Measurements from ENCODE around the gene NCR1.
"Not testable (repeated sequence)": the region's sequence is repeated elsewhere in the genome, so short reads cannot be mapped to it uniquely, and the experiment has no call there.

The NCR1 gene, protein sequence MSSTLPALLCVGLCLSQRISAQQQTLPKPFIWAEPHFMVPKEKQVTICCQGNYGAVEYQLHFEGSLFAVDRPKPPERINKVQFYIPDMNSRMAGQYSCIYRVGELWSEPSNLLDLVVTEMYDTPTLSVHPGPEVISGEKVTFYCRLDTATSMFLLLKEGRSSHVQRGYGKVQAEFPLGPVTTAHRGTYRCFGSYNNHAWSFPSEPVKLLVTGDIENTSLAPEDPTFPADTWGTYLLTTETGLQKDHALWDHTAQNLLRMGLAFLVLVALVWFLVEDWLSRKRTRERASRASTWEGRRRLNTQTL

DNA sequence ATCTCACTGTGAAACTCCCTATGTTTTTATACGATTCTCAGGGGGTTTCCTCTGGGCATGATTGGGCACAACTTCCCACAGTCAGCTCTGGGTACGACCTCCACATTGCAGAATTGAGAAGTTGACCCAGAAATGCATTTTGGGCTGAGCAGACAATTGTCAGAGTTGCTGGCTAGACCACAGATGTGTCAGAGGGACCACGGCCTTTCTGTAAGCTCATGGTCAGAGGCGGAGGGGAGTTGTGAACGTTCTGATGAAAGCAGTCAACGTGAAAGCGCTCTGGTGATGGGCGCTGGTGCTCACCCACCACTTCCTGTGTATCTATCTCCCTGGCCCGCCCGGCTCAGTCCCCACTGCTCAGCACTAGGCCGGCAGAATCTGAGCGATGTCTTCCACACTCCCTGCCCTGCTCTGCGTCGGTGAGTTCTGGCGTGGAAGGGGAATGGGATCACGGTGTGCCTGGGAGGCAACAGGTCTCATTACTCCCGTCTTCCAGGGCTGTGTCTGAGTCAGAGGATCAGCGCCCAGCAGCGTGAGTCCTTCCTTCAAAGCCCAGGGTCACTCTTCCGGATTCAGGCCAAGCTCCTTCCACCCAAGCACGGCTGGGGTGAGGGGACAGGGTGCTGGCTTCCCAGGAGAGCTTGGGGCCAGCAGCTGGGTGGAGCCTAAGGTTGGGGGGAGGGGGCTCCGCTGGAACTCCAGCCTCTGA, at the start of gene NCR1:
Gene NCR1, plus strand, starts transcription at position 346 of the 709 bp plus-strand sequence. Its CDS starts 40 bp downstream, at position 386.
- DNase-seq (ENCODE audit: low spot score), result no peak

DNA sequence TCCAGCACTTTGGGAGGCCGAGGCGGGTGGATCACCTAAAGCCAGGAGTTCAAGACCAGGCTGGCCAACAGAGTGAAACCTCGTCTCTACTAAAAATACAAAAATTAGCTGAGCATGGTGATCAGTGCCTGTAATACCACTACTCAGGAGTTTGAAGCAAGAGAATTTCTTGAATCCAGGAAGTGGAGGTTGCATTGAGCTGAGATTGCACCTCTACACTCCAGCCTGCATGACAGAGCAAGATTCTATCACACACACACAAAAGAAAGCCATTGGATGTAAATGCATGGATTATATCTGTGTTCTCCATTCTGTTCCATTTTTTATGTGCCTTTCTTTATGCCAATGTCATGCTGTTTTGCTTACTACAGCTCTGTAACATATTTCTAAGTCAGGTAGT, 47.5 kb upstream of the NCR1 start:
- not testable (repeated sequence) for DNase-seq (ENCODE audit: low spot score)

DNA sequence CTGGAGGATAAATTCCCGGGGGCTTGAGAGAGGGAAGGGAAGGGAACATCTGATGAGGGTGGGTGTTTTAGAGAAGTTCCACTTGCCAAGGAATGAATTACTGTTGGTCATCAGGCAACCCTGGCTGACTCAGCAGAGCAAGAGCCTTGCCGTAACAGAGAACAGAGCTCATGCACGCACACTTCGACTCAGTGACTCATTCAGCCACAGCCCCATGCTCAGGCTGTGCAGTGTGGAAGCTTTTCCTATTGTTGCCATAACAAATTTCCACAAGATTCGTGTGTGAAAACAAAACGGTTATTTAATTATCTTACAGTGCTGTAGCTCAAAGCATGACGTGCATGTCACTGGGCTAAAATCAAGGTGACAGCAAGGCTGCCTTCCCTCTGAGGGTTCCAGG, 46.5 kb upstream of the NCR1 start:
- not testable (repeated sequence) for DNase-seq (ENCODE audit: low spot score)

DNA sequence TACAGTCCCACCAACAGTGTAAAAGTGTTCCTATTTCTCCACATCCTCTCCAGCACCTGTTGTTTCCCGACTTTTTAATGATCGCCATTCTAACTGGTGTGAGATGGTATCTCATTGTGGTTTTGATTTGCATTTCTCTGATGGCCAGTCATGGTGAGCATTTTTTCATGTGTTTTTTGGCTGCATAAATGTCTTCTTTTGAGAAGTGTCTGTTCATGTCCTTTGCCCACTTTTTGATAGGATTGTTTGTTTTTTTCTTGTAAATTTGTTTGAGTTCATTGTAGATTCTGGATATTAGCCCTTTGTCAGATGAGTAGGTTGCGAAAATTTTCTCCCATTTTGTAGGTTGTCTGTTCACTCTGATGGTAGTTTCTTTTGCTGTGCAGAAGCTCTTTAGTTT, 42.5 kb upstream of the NCR1 start:
- not testable (repeated sequence) for DNase-seq (ENCODE audit: low spot score)

DNA sequence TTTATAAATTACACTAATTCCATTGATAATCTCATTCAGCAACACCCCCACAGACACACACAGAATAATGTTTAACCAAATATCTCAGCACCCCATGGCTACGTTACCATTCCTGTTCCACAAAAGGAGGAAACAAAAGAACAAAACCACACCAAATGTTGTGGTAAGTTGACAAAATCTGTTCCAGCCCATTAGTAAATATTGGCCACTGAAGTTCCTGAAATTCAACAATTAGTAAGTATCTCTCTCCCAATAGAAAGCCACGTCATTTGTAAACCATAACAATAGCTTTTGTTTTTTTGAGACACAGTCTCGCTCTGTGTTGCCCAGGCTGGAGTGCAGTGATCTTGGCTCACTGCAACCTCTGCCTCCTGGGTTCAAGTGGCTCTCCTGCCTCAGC, 34.3 kb upstream of the NCR1 start:
- DNase-seq (ENCODE audit: low spot score), result no peak

DNA sequence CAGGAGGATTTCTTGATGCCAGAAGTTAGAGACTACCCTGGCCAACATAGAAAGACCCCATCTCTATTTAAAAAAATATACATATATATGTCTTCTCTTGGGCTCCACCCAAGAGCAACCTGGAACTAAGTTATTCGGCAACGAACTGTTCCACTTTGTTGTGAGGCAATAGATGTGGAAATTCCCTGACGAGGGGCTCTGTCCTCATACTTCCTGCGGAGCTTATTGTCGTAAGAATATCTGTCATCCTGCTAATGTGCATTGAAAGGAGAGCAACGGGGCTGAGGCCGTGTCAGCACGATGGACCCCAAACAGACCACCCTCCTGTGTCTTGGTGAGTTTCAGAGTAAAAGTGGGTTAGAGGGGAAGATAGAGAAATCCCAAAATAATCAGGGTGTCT, 32.0 kb upstream of the NCR1 start, which contains the start of gene FCAR:
Gene FCAR, plus strand, starts transcription at position 246 of the 400 bp plus-strand sequence. Its CDS starts 55 bp downstream, at position 301.
- no peak for DNase-seq (ENCODE audit: low spot score)

DNA sequence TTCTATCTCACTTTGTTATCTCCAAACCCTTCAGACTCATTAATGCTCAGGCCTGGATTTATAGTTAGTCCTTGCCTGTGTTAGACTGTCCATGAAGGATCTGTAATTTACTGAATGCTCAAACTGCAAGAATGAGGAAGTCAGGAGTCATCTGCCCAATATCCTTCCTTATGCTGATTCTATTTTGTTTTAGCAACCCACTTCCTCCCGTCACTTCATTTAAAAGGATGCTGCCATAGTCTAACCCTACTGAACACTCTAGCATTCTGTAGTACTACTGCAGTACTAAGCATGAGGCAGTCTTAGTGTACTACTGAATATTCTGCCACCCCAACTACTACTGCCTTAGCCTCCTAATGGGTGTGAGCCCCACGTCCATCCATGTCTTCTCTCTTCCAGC, 30.4 kb upstream of the NCR1 start:
- DNase-seq (ENCODE audit: low spot score), result peak; percentile 10

DNA sequence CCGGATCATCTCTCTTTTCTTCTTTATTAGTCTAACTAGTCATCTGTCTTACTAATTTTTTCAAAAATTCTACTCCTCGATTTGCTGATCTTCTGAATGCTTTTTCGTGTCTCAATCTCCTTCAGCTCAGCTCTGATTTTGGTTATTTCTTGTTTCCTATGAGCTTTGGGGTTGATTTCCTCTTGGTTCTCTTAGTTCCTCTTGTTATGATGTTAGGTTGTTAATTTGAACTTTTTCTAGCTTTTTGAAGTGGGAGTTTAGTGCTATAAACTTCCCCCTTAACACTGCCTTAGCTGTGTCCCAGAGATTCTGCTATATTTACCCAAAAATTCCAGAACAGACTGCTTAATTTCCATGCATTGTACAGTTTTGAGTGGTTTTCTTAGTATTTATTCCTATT, 28.5 kb upstream of the NCR1 start:
- DNase-seq (ENCODE audit: low spot score), result no peak

DNA sequence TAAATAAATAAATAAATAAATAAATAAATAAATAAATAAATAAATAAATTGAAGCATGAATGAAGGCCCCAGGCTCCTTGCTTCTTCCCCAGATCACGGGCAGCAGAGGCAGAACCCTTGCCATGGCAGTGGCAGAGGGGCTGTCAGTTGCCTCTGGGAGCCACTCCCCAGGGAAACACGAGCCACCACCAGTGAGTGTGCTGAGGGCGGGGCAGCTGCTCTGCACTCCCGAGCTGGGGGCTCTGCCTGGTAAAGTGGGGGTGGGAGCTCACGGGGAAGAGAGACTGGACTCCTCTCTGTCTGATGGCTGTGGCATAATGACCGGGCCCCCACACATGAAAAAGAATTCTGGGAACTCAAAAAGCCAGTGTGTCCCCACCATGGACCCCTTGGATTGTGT, 24.1 kb upstream of the NCR1 start:
- DNase-seq (ENCODE audit: low spot score), result no peak

DNA sequence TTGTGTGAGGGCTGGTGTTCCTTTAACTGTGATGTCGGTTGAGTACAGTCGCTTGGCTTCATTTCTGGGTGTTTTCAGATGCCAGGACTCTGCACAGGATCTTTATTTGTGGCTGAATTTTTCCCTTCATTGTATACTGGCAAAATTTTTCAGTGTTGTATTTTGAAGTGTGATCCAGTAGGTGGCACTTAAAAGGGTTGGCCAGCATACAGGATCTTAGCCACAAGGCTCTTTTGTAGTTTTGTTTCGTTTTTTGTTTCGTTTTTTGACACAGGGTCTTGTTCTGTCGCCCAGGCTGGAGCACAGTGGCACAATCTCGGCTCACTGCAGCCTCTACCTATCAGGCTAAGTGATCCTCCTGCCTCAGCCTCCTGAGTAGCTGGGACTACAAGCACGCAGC, 23.2 kb upstream of the NCR1 start:
- DNase-seq (ENCODE audit: low spot score), result no peak

DNA sequence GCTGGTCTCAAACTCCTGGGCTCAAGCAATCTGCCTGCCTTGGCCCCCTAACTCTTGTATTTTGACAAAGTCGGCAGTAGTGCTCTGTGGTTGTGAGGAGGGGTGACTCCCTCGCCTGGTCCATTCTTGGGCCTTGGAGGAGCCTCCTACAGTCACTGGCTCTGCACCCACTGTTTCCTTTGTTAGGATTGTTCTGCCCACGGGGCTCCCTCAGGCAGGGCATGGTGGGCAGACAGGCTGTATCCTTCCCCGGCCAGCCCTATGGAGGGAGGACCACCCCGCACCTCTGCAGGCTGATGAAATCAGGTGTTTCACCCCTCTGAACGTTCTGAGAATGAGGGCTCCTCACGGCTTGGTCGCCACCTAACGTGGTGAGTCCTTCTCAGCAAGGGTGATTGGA, 22.7 kb upstream of the NCR1 start:
- no peak for DNase-seq (ENCODE audit: low spot score)

DNA sequence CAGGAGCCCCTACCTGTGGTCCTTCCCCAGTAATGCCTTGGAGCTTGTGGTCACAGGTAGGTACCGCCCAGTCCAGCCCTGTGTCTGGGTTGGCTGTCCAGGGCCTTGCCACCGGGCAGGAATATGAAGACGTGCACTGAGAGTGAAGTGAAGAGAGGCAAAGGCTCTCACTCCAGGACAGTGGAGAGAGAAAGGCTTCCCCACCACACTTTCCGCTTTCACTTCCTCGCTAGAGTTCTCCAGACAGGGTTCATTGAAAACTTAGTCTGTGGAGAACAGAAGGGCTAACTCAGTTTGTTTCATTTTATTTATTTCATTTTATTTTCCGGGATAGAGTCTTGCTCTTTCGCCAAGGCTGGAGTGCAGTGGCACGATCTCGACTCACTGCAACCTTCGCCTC, 17.7 kb upstream of the NCR1 start:
- no peak for DNase-seq (ENCODE audit: low spot score)

DNA sequence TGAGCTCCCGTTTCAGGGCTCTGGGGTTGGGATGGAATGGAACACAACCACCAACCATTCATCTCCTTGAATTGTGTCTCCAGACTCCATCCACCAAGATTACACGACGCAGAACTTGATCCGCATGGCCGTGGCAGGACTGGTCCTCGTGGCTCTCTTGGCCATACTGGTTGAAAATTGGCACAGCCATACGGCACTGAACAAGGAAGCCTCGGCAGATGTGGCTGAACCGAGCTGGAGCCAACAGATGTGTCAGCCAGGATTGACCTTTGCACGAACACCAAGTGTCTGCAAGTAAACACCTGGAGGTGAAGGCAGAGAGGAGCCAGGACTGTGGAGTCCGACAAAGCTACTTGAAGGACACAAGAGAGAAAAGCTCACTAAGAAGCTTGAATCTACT, 16.4 kb upstream of the NCR1 start:
- DNase-seq (ENCODE audit: low spot score), result no peak

DNA sequence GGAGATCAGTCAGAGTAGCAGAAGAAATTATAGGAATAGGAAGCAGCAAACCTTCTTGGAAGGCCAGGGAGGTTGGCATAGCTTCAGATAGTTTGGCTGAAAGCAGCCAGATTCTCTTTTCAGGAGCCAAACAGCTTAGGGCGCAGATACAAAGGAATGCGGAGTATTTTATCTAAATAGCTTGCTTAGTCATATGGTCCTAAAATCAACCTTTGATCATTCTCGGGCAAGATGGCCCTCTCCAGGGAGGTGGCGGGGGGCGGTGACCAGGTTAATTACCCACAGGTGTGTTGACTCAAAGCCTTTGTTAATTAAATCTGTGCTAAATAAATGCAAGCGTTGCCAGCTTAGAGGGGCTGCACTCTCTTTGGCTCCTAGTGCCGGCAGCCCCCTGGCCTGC, 12.5 kb upstream of the NCR1 start:
- no peak for DNase-seq (ENCODE audit: low spot score)

DNA sequence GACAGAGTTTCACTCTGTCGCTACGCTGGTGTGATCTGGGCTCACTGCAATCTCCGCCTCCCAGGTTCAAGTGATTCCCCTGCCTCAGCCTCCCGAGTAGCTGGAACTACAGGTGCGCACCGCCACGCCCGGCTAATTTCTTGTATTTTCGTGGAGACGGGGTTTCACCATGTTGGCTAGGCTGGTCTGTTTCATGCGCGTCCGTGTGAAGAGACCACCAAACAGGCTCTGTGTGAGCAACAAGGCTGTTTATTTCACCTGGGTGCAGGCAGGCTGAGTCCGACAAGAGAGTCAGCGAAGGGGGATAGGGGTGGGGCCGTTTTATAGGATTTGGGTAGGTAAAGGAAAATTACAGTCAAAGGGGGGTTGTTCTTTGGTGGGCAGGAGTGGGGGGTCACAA, 11.8 kb upstream of the NCR1 start:
- DNase-seq (ENCODE audit: low spot score), result not testable (repeated sequence)

DNA sequence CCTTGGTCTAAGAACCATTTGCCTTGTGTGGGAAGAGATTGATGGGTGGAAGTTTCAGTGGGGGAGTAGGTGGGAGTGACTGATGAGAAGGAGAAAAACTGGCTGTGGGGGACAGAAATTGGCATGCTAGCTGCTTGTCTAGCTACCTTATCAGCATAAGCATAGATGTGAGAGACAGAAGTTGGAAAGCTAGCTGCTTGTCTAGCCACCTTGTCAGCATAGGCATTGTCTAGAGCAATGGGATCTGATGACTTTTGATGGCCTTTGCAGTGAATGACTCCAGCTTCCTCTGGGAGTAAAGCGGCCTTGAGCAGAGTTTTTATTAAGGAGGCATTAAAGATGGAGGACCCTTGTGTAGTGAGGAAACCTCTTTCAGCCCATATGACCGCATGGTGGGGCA, 9.9 kb upstream of the NCR1 start:
- DNase-seq (ENCODE audit: low spot score), result no peak

DNA sequence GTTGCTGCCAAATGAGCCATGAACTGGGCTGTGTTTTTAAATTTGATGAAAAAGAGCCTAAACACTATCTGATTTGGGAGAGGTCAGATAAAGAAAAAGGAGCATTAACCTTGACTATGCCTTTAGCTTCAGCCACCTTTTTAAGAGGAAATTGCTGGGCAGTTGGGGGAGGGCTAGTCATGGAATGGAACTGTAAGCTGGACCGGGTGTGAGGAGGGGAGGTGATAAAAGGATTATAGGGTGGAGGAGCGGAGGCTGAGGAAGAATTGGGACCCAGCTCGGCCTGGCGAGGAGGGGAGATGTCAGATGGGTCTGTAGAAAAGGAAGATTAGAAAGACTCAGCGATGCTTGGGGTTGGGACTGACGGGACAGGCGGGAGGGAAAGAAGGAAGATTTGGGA, 7.3 kb upstream of the NCR1 start:
- DNase-seq (ENCODE audit: low spot score), result not testable (repeated sequence)

DNA sequence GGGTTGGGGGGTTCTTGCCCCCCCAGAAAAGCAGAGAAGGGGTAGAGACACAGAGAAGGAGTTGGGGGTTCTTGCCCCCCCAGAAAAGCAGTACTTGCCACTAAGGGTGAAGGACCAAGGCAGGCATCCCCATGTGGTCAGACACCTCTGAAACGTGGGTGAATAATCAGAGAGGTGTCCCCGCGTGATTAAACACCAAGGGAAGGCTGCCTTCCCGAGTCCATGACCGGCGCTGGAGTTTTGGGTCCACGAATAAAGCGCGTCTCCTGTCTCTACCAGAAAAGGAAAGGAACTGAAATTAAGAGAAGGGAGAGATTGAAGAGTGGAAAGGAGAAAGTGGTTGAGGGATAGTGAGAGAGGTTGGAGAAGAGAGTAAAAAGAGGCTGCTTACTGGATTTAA, 6.3 kb upstream of the NCR1 start:
- not testable (repeated sequence) for DNase-seq (ENCODE audit: low spot score)

DNA sequence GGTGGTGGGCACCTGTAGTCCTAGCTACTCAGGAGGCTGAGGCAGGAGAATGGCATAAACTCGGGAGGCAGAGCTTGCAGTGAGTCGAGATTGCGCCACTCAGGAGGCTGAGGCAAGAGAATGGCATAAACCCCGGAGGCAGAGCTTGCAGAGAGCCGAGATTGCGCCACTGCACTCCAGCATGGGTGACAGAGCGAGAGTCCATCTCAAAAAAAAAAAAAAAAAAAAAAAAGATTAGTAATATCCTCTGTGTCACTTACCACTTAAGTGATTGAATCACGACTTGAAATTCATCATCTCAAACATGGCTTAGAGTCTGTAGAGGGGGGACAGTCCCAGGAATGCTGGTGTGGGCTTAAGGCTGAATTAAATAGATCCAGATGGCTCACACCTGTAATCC, 4.8 kb upstream of the NCR1 start:
- DNase-seq (ENCODE audit: low spot score), result not testable (repeated sequence)

DNA sequence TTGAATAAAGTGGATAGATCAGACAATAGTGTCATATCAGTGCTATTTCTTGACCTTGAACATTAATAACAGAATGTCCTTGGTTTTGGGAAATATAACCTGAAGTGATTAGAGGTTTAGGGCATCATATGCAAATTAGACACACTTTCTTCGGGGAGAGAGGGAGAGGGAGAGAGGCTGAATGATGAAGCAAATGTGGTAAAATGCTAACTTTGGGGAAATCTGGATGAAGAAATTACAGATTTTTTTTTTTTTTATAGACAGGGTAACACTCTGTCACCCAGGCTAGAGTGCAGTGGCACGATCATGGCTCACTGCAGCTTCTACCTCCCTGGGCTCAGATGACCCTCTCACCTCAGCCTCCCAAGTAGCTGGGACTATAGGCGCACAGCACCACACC, 3.9 kb upstream of the NCR1 start:
- DNase-seq (ENCODE audit: low spot score), result no peak

DNA sequence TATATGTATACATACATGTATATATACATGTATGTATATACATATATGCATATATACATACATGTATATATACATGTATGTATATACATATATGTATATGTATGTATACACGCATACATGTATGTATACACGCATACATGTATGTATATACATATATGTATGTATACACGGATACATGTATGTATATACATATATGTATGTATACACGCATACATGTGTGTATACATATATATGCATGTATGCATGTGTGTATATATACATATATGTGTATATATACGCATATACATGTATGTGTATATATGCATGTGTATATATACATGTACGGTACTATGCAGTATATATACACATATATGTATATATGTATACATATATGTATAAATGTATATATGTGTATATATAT, 2.6 kb upstream of the NCR1 start:
- no peak for DNase-seq (ENCODE audit: low spot score)

DNA sequence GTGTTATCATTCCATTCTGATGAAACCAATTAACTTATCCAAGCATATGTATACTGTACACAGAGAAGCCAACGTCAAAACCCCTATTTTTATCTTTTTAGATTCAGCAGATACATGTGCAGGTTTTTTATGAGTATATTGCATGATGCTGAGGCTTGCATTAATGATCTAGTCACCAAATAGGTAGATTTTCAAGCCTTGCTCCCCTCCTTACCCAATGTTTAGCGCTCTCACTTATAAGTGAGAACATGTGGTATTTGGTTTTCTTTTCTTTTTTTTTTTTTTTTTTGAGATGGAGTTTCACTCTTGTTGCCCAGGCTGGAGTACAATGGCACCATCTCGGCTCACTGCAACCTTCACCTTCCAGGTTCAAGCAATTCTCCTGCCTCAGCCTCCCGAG, 1.7 kb upstream of the NCR1 start:
- DNase-seq (ENCODE audit: low spot score), result not testable (repeated sequence)

DNA sequence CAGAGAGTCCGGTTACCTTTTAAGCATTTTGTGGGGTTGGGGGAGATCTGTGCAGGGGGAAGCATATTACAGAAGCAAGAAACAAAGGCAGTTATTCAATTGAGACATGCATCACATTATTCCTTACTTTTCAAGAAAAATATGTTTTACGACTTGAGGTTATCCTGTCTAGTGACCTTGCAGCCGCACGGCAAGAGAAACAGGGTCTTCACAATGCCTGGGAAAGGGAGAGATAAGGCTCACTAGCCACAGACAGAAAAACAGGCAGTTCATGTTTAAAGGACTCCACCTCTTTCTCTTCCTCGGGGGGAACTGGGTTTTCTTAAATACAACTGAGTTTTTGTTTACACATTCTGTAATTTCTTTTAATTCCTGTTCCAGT, 536 bp upstream of the NCR1 start:
- DNase-seq (ENCODE audit: low spot score), result no peak

DNA sequence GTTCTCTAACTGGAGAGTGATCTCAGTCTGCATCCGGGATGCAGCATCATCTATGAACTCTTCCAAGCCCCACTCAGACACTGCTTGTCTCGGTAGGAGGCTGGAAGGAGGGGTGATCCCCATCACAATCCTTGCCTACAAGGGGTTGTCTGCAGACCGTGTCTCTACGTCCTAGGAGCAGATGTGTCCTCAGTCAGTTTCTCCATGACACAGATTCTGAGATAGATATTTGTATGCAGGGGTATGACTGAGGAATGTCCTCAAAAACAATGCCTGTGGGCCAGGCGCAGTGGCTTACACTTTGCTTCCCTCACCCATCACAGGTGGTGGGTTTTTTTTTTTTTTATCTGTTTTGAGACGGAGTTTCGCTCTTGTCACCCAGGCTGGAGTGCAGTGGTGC, 871 bp downstream of the NCR1 start:
- no peak for DNase-seq (ENCODE audit: low spot score)
